HepG2 (cell line): ENCODE results near the gene CAMK1D. TPM values are rescaled to one million over a fixed set of nuclear protein-coding genes. Genes with fewer than 3 reads are reported as not detected.
A peak's percentile ranks its signal among the peaks of the same experiment; 100 is the strongest.

Experiments used
- ATAC-seq: fragments of 200-7000 bp; cut with Tn5 transposase; 3 replicates; pipeline ENCODE4 v1.9.1; 2020; ENCODE audit warnings: mild to moderate bottlenecking, moderate library complexity
- BruUV-seq: library from RNA; stranded (reverse); fragments of 400-500 nt; replicated peaks from 2 replicates; lab custom pipeline; 2021; lab: Mats Ljungman, UMichigan
- CTCF ChIA-PET: fragments of 300-600 bp; formaldehyde crosslinking; extraction: SDS; loops from one replicate; lab custom pipeline; 2021; ENCODE audit warnings: low total read pairs, inconsistent platforms, low intra/inter-chr PET ratio; lab: Yijun Ruan, JAX
- POLR2A ChIA-PET: fragments of 350-600 bp; sonication (Branson Sonifier 250); formaldehyde crosslinking; loops from one replicate; lab custom pipeline; 2020; ENCODE audit warnings: antibody characterized with exemption, inconsistent platforms; lab: Yijun Ruan, JAX
- DNase-seq: peaks from one replicate; pipeline ENCODE4 v3.0.0-alpha.2; 2015; ENCODE audit warnings: low spot score
- FAIRE-seq: peaks from 3 replicates; lab custom pipeline; 2011; peaks lifted over from hg19 to GRCh38; lab: Jason Lieb, UNC
- H2AFZ ChIP-seq: one replicate; pipeline ENCODE4 v1.6.1; 2011; ENCODE audit warnings: low read length, inconsistent platforms
- H3K27ac ChIP-seq: fragments of 300-600 bp; 3 replicates; pipeline ENCODE4 v1.8.0; 2011; ENCODE audit warnings: mixed run types, mild to moderate bottlenecking, mixed read lengths, low read length, inconsistent platforms; ENCODE audit not compliant: insufficient read depth; ENCODE audit errors: extremely low read length
- H3K27me3 ChIP-seq, 2 experiments: fragments of 200-600 bp in 1 of 2; 2 replicates in 1 of 2; 3 replicates in 1 of 2; pipeline versions ENCODE4 v1.6.0 to v1.8.0; 2011; ENCODE audit warnings: low read length in 2 of 2, mild to moderate bottlenecking in 2 of 2, moderate library complexity in 2 of 2, inconsistent platforms in 1 of 2; ENCODE audit not compliant: insufficient read depth in 2 of 2, control insufficient read depth in 1 of 2
- H3K36me3 ChIP-seq, 2 experiments: fragments of 200-600 bp in 1 of 2; replicated peaks in 1 of 2; 2 replicates in 1 of 2; 3 replicates in 1 of 2; pipeline versions ENCODE4 v1.5.1 to v1.8.0; 2011; ENCODE audit warnings: low read length in 2 of 2, inconsistent platforms in 1 of 2; ENCODE audit not compliant: insufficient read depth in 2 of 2, control insufficient read depth in 1 of 2
- H3K4me1 ChIP-seq: 2 replicates; pipeline ENCODE4 v1.5.1; 2012; ENCODE audit warnings: low read length, inconsistent platforms; ENCODE audit not compliant: insufficient read depth
- H3K4me2 ChIP-seq: 2 replicates; pipeline ENCODE4 v1.6.0; 2011; ENCODE audit warnings: low read depth, low read length, inconsistent platforms
- H3K4me3 ChIP-seq, 3 experiments: fragments of 200-600 bp in 1 of 3; sonication (generic), shearing (Covaris generic) in 1 of 3; replicated peaks in 1 of 3; 2 replicates each; pipeline ENCODE4 v1.5.1; 2011 to 2016; ENCODE audit warnings: low read length in 3 of 3, inconsistent platforms in 2 of 3, low read depth in 2 of 3, mild to moderate bottlenecking in 2 of 3, control low read depth in 1 of 3, mixed read lengths in 1 of 3; ENCODE audit not compliant: insufficient read depth in 1 of 3
- H3K79me2 ChIP-seq: one replicate; pipeline ENCODE4 v1.6.1; 2011; ENCODE audit warnings: low read length, inconsistent platforms; ENCODE audit not compliant: insufficient read depth
- H3K9ac ChIP-seq: 2 replicates; pipeline ENCODE4 v1.6.0; 2011; ENCODE audit warnings: mild to moderate bottlenecking, low read depth, low read length, inconsistent platforms; ENCODE audit not compliant: insufficient read depth
- H3K9me3 ChIP-seq: 2 replicates; pipeline ENCODE4 v1.5.1; 2012; ENCODE audit warnings: mild to moderate bottlenecking, low read length
- H4K20me1 ChIP-seq: 2 replicates; pipeline ENCODE4 v1.6.0; 2011; ENCODE audit warnings: inconsistent platforms, mild to moderate bottlenecking, low read length, moderate library complexity; ENCODE audit not compliant: insufficient read depth
- CBFB ChIP-seq: sonication (generic); formaldehyde crosslinking; IDR thresholded peaks from 2 replicates; pipeline ENCODE4 v1.4.0; 2020; ENCODE audit warnings: missing genetic modification reagents
- FIP1L1 ChIP-seq: fragments of 200-400 bp; formaldehyde crosslinking; IDR thresholded peaks from 2 replicates; pipeline ENCODE4 v1.6.1; 2018; ENCODE audit warnings: low read depth, mild to moderate bottlenecking, low read length, moderate library complexity, borderline replicate concordance; ENCODE audit not compliant: insufficient read depth
- HDAC1 ChIP-seq: sonication (generic); formaldehyde crosslinking; IDR thresholded peaks from 2 replicates; pipeline ENCODE4 v1.5.1; 2020; ENCODE audit warnings: mild to moderate bottlenecking, missing genetic modification reagents
- KAT7 ChIP-seq: IDR thresholded peaks from 2 replicates; pipeline ENCODE4 v1.6.1; 2018; ENCODE audit warnings: borderline replicate concordance, missing compliant biosample characterization
- PCBP2 ChIP-seq: fragments of 200-400 bp; formaldehyde crosslinking; optimal IDR thresholded peaks from 2 replicates; pipeline ENCODE3; 2018; ENCODE audit warnings: low read length, low read depth; ENCODE audit not compliant: poor library complexity, severe bottlenecking
- SOX5 ChIP-seq: IDR thresholded peaks from 2 replicates; pipeline ENCODE4 v1.6.1; 2016; ENCODE audit warnings: borderline replicate concordance
- ZNF253 ChIP-seq: sonication (generic); formaldehyde crosslinking; IDR thresholded peaks from 2 replicates; pipeline ENCODE4 v1.8.0; 2022; ENCODE audit warnings: mild to moderate bottlenecking, missing genetic modification reagents, borderline replicate concordance
- ZNF343 ChIP-seq: sonication (generic); formaldehyde crosslinking; IDR thresholded peaks from 2 replicates; pipeline ENCODE4 v1.4.0; 2020; ENCODE audit warnings: mild to moderate bottlenecking, missing genetic modification reagents
- WGBS: methylation state at CpG from one replicate; pipeline ENCODE4 v1.1.6; 2017; ENCODE audit warnings: low lambda C conversion rate; 5-methylcytosine and 5-hydroxymethylcytosine counted together
- in situ Hi-C: cut with HindIII; loops from 2 replicates; pipeline ENCODE4 v1.10.0; 2017; ENCODE audit warnings: low pct_unique_long_range_greater_than_20kb; ENCODE audit not compliant: extremely low pct_ligation_motif_present
- intact Hi-C: fragments of 100-400 bp; cut with micrococcal nuclease; formaldehyde crosslinking; loops from one replicate; pipeline ENCODE4 v1.10.0; 2022; ENCODE audit not compliant: unreplicated experiment
- polyA plus RNA-seq, 8 experiments: library from polyadenylated mRNA; depleted of rRNA in 3 of 8; stranded (reverse) in 7 of 8; unstranded in 1 of 8; fragments of >200 nt; fragmentation: Illumina TruSeq in 4 of 8; extraction: Trizol in 4 of 8; gene quantifications; 2 replicates each; pipeline versions ENCODE4 v1.2.1 to v1.2.3, GENCODE V29; 2011 to 2016; ENCODE audit warnings: low read depth in 4 of 8, missing spikeins in 1 of 8, mixed read lengths in 1 of 8; ENCODE audit not compliant: insufficient read depth in 1 of 8
- total RNA-seq, 5 experiments: library from RNA; depleted of rRNA; stranded (reverse); fragments of >200 nt; fragmentation: Illumina TruSeq; extraction: Trizol; gene quantifications; 2 replicates each; pipeline ENCODE4 v1.2.3, GENCODE V29; 2016; ENCODE audit warnings: low read depth in 1 of 5
- TF ChIP-seq, protein P1 (sequence below): sonication (generic); formaldehyde crosslinking; IDR thresholded peaks from 2 replicates; pipeline ENCODE4 v1.8.1; 2023; ENCODE audit warnings: missing genetic modification reagents, inconsistent platforms, borderline replicate concordance
- TF ChIP-seq, protein P2 (sequence below): IDR thresholded peaks from 2 replicates; pipeline ENCODE4 v1.6.1; 2016; ENCODE audit warnings: low read depth, missing genetic modification reagents, missing compliant biosample characterization
- TF ChIP-seq, protein P3 (sequence below): sonication (generic); formaldehyde crosslinking; IDR thresholded peaks from 2 replicates; pipeline ENCODE4 v1.9.0; 2021; ENCODE audit warnings: mild to moderate bottlenecking, missing genetic modification reagents

Gene CAMK1D
- total and polyA plus RNA-seq, 2 of the 13 experiments (the other 11 are each of a cell fraction or from before 2014, with no cell fraction given), result under 0.01 TPM; not detected in 1

DNA sequence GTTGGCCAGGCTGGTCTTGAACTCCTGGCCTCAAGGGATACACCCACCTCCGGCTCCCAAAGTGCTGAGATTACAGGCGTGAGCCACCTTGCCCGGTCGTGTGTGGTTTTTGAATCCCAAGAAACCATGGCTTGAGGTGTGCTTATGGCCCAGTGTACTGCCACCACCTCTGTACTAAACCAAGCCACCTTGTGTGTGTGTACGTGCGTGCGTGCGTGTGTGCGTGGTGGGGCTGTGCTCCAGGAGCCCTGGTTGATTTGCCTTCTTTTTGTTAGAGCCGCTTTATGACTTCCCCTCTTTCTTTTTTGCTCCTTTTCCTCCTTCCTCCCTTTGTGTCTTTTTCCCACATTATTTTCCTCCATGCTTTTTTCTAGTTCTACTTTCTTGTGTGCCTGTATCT is 121.4 kb downstream of the CAMK1D start:
- CTCF ChIA-PET, result no interaction called here
- BruUV-seq, result no TSS peak
- FAIRE-seq, result no peak
- no peak for TF ChIP-seq ZNF343 (CRISPR knock-in tag)
- TF ChIP-seq, protein P1, sequence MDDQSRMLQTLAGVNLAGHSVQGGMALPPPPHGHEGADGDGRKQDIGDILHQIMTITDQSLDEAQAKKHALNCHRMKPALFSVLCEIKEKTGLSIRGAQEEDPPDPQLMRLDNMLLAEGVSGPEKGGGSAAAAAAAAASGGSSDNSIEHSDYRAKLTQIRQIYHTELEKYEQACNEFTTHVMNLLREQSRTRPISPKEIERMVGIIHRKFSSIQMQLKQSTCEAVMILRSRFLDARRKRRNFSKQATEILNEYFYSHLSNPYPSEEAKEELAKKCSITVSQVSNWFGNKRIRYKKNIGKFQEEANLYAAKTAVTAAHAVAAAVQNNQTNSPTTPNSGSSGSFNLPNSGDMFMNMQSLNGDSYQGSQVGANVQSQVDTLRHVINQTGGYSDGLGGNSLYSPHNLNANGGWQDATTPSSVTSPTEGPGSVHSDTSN, result no peak
- TF ChIP-seq, protein P2, sequence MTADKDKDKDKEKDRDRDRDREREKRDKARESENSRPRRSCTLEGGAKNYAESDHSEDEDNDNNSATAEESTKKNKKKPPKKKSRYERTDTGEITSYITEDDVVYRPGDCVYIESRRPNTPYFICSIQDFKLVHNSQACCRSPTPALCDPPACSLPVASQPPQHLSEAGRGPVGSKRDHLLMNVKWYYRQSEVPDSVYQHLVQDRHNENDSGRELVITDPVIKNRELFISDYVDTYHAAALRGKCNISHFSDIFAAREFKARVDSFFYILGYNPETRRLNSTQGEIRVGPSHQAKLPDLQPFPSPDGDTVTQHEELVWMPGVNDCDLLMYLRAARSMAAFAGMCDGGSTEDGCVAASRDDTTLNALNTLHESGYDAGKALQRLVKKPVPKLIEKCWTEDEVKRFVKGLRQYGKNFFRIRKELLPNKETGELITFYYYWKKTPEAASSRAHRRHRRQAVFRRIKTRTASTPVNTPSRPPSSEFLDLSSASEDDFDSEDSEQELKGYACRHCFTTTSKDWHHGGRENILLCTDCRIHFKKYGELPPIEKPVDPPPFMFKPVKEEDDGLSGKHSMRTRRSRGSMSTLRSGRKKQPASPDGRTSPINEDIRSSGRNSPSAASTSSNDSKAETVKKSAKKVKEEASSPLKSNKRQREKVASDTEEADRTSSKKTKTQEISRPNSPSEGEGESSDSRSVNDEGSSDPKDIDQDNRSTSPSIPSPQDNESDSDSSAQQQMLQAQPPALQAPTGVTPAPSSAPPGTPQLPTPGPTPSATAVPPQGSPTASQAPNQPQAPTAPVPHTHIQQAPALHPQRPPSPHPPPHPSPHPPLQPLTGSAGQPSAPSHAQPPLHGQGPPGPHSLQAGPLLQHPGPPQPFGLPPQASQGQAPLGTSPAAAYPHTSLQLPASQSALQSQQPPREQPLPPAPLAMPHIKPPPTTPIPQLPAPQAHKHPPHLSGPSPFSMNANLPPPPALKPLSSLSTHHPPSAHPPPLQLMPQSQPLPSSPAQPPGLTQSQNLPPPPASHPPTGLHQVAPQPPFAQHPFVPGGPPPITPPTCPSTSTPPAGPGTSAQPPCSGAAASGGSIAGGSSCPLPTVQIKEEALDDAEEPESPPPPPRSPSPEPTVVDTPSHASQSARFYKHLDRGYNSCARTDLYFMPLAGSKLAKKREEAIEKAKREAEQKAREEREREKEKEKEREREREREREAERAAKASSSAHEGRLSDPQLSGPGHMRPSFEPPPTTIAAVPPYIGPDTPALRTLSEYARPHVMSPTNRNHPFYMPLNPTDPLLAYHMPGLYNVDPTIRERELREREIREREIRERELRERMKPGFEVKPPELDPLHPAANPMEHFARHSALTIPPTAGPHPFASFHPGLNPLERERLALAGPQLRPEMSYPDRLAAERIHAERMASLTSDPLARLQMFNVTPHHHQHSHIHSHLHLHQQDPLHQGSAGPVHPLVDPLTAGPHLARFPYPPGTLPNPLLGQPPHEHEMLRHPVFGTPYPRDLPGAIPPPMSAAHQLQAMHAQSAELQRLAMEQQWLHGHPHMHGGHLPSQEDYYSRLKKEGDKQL (CRISPR knock-in tag), result no peak
- TF ChIP-seq PCBP2, result no peak
- no peak for TF ChIP-seq SOX5 (CRISPR knock-in tag)
- no peak for TF ChIP-seq FIP1L1
- no peak for TF ChIP-seq ZNF253 (CRISPR knock-in tag)
- no peak for TF ChIP-seq KAT7
- TF ChIP-seq HDAC1, result no peak
- TF ChIP-seq CBFB, result no peak
- TF ChIP-seq, protein P3, sequence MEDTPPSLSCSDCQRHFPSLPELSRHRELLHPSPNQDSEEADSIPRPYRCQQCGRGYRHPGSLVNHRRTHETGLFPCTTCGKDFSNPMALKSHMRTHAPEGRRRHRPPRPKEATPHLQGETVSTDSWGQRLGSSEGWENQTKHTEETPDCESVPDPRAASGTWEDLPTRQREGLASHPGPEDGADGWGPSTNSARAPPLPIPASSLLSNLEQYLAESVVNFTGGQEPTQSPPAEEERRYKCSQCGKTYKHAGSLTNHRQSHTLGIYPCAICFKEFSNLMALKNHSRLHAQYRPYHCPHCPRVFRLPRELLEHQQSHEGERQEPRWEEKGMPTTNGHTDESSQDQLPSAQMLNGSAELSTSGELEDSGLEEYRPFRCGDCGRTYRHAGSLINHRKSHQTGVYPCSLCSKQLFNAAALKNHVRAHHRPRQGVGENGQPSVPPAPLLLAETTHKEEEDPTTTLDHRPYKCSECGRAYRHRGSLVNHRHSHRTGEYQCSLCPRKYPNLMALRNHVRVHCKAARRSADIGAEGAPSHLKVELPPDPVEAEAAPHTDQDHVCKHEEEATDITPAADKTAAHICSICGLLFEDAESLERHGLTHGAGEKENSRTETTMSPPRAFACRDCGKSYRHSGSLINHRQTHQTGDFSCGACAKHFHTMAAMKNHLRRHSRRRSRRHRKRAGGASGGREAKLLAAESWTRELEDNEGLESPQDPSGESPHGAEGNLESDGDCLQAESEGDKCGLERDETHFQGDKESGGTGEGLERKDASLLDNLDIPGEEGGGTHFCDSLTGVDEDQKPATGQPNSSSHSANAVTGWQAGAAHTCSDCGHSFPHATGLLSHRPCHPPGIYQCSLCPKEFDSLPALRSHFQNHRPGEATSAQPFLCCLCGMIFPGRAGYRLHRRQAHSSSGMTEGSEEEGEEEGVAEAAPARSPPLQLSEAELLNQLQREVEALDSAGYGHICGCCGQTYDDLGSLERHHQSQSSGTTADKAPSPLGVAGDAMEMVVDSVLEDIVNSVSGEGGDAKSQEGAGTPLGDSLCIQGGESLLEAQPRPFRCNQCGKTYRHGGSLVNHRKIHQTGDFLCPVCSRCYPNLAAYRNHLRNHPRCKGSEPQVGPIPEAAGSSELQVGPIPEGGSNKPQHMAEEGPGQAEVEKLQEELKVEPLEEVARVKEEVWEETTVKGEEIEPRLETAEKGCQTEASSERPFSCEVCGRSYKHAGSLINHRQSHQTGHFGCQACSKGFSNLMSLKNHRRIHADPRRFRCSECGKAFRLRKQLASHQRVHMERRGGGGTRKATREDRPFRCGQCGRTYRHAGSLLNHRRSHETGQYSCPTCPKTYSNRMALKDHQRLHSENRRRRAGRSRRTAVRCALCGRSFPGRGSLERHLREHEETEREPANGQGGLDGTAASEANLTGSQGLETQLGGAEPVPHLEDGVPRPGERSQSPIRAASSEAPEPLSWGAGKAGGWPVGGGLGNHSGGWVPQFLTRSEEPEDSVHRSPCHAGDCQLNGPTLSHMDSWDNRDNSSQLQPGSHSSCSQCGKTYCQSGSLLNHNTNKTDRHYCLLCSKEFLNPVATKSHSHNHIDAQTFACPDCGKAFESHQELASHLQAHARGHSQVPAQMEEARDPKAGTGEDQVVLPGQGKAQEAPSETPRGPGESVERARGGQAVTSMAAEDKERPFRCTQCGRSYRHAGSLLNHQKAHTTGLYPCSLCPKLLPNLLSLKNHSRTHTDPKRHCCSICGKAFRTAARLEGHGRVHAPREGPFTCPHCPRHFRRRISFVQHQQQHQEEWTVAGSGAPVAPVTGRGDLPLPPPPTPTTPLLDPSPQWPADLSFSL (CRISPR knock-in tag), result no peak

More for the DNA sequence above, 121.4 kb downstream of the CAMK1D start:
- intact Hi-C loops, result no loop called here
- Histone ChIP-seq H3K27ac (no peak overlapping the region), H3K79me2 (no peaks in the 10 kb centered on the region), H3K4me3 (no peak overlapping the region), H3K27me3 (peaks cover 0 to 12% of the 10 kb centered on the region in 2 experiments; a peak in 1 of 5 replicates), H3K9me3 (no peaks in the 10 kb centered on the region), H2AFZ (no peak overlapping the region), H3K9ac (no peak overlapping the region), H3K4me2 (no peak overlapping the region), H4K20me1 (no peaks in the 10 kb centered on the region), H3K4me1 (peaks cover 11% of the 10 kb centered on the region), H3K36me3 (no peaks in the 10 kb centered on the region)
- 84% methylated on average over 10 of the region's 10 CpGs for WGBS
- DNase-seq, result no peak
- in situ Hi-C loops, result no loop called here
- POLR2A ChIA-PET, result no interaction called here
- peak; percentile 21; the same call in 1 of the 3 replicates for ATAC-seq
